Measurements from ENCODE around the gene TRAF1.

Gene TRAF1

GRCh38 chr9:120861935-120862334 lies 64.7 kb downstream of the TRAF1 start:
- POLR2A ChIA-PET, result no interaction called here
- no peak for DNase-seq (ENCODE audit: extremely low spot score)
- TF ChIP-seq PKNOX1 (IDR thresholded peaks at IDR 0.05), result no peak
- TF ChIP-seq TARDBP (IDR thresholded peaks at IDR 0.05), result no peak
- TF ChIP-seq LEF1 (IDR thresholded peaks at IDR 0.05; ENCODE audit: borderline replicate concordance), result no peak
- TF ChIP-seq CTBP1 (IDR thresholded peaks at IDR 0.05; ENCODE audit: borderline replicate concordance), result no peak
- TF ChIP-seq SP1 (IDR thresholded peaks at IDR 0.05), result no peak
- no peak for TF ChIP-seq HDGF (IDR thresholded peaks at IDR 0.05; ENCODE audit: borderline replicate concordance)
- TF ChIP-seq ELF4 (IDR thresholded peaks at IDR 0.05), result no peak
- TF ChIP-seq ARNT (IDR thresholded peaks at IDR 0.05), result no peak
- no peak for TF ChIP-seq L3MBTL2 (conservative IDR thresholded peaks at IDR 0.05)
- no peak for TF ChIP-seq FOXK2 (IDR thresholded peaks at IDR 0.05)
- no peak for TF ChIP-seq SUZ12 (IDR thresholded peaks at IDR 0.05)
- TF ChIP-seq FOXA1 (IDR thresholded peaks at IDR 0.05), result no peak
- TF ChIP-seq FOXM1 (IDR thresholded peaks at IDR 0.05; ENCODE audit: borderline replicate concordance), result no peak
- no peak for TF ChIP-seq BHLHE40 (IDR thresholded peaks at IDR 0.05; ENCODE audit: borderline replicate concordance)
- TF ChIP-seq NFRKB (IDR thresholded peaks at IDR 0.05), result no peak
- TF ChIP-seq ZNF384 (IDR thresholded peaks at IDR 0.05), result no peak
- CTCF ChIA-PET, result no interaction called here

GRCh38 chr9:120860083-120860482 lies 66.5 kb downstream of the TRAF1 start:
- ChIA-PET CTCF (no interaction called here), POLR2A (no interaction called here)
- no peak for DNase-seq (ENCODE audit: extremely low spot score)
- TF ChIP-seq CTBP1 (IDR thresholded peaks at IDR 0.05; ENCODE audit: borderline replicate concordance) (no peak), ARNT (IDR thresholded peaks at IDR 0.05) (no peak), FOXK2 (IDR thresholded peaks at IDR 0.05) (no peak), L3MBTL2 (conservative IDR thresholded peaks at IDR 0.05) (no peak), ELF4 (IDR thresholded peaks at IDR 0.05) (no peak), SP1 (IDR thresholded peaks at IDR 0.05) (no peak), HDGF (IDR thresholded peaks at IDR 0.05; ENCODE audit: borderline replicate concordance) (no peak), TARDBP (IDR thresholded peaks at IDR 0.05) (no peak), FOXM1 (IDR thresholded peaks at IDR 0.05; ENCODE audit: borderline replicate concordance) (no peak), NFRKB (IDR thresholded peaks at IDR 0.05) (no peak), FOXA1 (IDR thresholded peaks at IDR 0.05) (no peak), LEF1 (IDR thresholded peaks at IDR 0.05; ENCODE audit: borderline replicate concordance) (no peak), ZNF384 (IDR thresholded peaks at IDR 0.05) (no peak), BHLHE40 (IDR thresholded peaks at IDR 0.05; ENCODE audit: borderline replicate concordance) (no peak)

GRCh38 chr9:120859361-120859760 lies 67.2 kb downstream of the TRAF1 start:
- ChIA-PET POLR2A (interaction anchor here (0.7 kb wide), 1 partner anchor 9 kb away, joined by 3 read pairs; no protein-coding TSS in a partner anchor), CTCF (no interaction called here)
- DNase-seq (ENCODE audit: extremely low spot score), result no peak
- TF ChIP-seq L3MBTL2 (conservative IDR thresholded peaks at IDR 0.05) (no peak), BHLHE40 (IDR thresholded peaks at IDR 0.05; ENCODE audit: borderline replicate concordance) (no peak), TARDBP (IDR thresholded peaks at IDR 0.05) (no peak), FOXK2 (IDR thresholded peaks at IDR 0.05) (no peak), ZNF384 (IDR thresholded peaks at IDR 0.05) (no peak), CTBP1 (IDR thresholded peaks at IDR 0.05; ENCODE audit: borderline replicate concordance) (no peak), LEF1 (IDR thresholded peaks at IDR 0.05; ENCODE audit: borderline replicate concordance) (no peak), FOXA1 (IDR thresholded peaks at IDR 0.05) (no peak), NFRKB (IDR thresholded peaks at IDR 0.05) (no peak), SUZ12 (IDR thresholded peaks at IDR 0.05) (no peak), HDGF (IDR thresholded peaks at IDR 0.05; ENCODE audit: borderline replicate concordance) (no peak), PKNOX1 (IDR thresholded peaks at IDR 0.05) (no peak)

- TF ChIP-seq ARNT (IDR thresholded peaks at IDR 0.05) (no peak), ELF4 (IDR thresholded peaks at IDR 0.05) (no peak), NFRKB (IDR thresholded peaks at IDR 0.05) (no peak), L3MBTL2 (conservative IDR thresholded peaks at IDR 0.05) (no peak), FOXM1 (IDR thresholded peaks at IDR 0.05; ENCODE audit: borderline replicate concordance) (no peak), TARDBP (IDR thresholded peaks at IDR 0.05) (no peak), HDGF (IDR thresholded peaks at IDR 0.05; ENCODE audit: borderline replicate concordance) (no peak), CTBP1 (IDR thresholded peaks at IDR 0.05; ENCODE audit: borderline replicate concordance) (no peak)
- ChIA-PET CTCF (no interaction called here), POLR2A (interaction anchor here (1.0 kb wide), 1 partner anchor 15 kb away, joined by 3 read pairs; no protein-coding TSS in a partner anchor)
- DNase-seq (ENCODE audit: extremely low spot score), result no peak
These were observed 68.7 kb downstream of the TRAF1 start for GRCh38 chr9:120857902-120858301.

GRCh38 chr9:120857481-120857880 lies 69.1 kb downstream of the TRAF1 start:
- TF ChIP-seq ZNF384 (IDR thresholded peaks at IDR 0.05) (no peak), FOXA1 (IDR thresholded peaks at IDR 0.05) (no peak), FOXM1 (IDR thresholded peaks at IDR 0.05; ENCODE audit: borderline replicate concordance) (no peak), ELF4 (IDR thresholded peaks at IDR 0.05) (no peak), SUZ12 (IDR thresholded peaks at IDR 0.05) (no peak), SP1 (IDR thresholded peaks at IDR 0.05) (no peak), L3MBTL2 (conservative IDR thresholded peaks at IDR 0.05) (no peak), PKNOX1 (IDR thresholded peaks at IDR 0.05) (no peak), ARNT (IDR thresholded peaks at IDR 0.05) (no peak), LEF1 (IDR thresholded peaks at IDR 0.05; ENCODE audit: borderline replicate concordance) (no peak), HDGF (IDR thresholded peaks at IDR 0.05; ENCODE audit: borderline replicate concordance) (no peak), BHLHE40 (IDR thresholded peaks at IDR 0.05; ENCODE audit: borderline replicate concordance) (no peak)
- DNase-seq (ENCODE audit: extremely low spot score), result no peak
- POLR2A ChIA-PET, result interaction anchor here (1.0 kb wide), 1 partner anchor 15 kb away, joined by 3 read pairs; no protein-coding TSS in a partner anchor
- CTCF ChIA-PET, result no interaction called here

GRCh38 chr9:120856700-120857099 lies 69.9 kb downstream of the TRAF1 start:
- no peak for TF ChIP-seq NFRKB (IDR thresholded peaks at IDR 0.05)
- TF ChIP-seq L3MBTL2 (conservative IDR thresholded peaks at IDR 0.05), result no peak
- no peak for TF ChIP-seq SUZ12 (IDR thresholded peaks at IDR 0.05)
- TF ChIP-seq PKNOX1 (IDR thresholded peaks at IDR 0.05), result no peak
- TF ChIP-seq TARDBP (IDR thresholded peaks at IDR 0.05), result no peak
- no peak for TF ChIP-seq HDGF (IDR thresholded peaks at IDR 0.05; ENCODE audit: borderline replicate concordance)
- no peak for TF ChIP-seq ZNF384 (IDR thresholded peaks at IDR 0.05)
- no peak for TF ChIP-seq ELF4 (IDR thresholded peaks at IDR 0.05)
- TF ChIP-seq FOXM1 (IDR thresholded peaks at IDR 0.05; ENCODE audit: borderline replicate concordance), result no peak
- TF ChIP-seq LEF1 (IDR thresholded peaks at IDR 0.05; ENCODE audit: borderline replicate concordance), result no peak
- DNase-seq (ENCODE audit: extremely low spot score), result no peak
- ChIA-PET POLR2A (no interaction called here), CTCF (no interaction called here)
